HG03064 (cell line): Measurements from ENCODE around the gene ROR2.

Experiments used
- ATAC-seq: cut with Tn5 transposase; IDR thresholded peaks from one replicate; pipeline ENCODE4 v1.9.1; 2021; ENCODE audit warnings: low read depth; ENCODE audit not compliant: unreplicated experiment

ROR2 gene

GRCh38 chr9:91949392-91949945 is 559 bp downstream of the ROR2 start:
- no peak for ATAC-seq

- ATAC-seq, result no peak
These were observed 1.2 kb downstream of the ROR2 start for GRCh38 chr9:91948597-91949391.

GRCh38 chr9:91948101-91948596 is 1.9 kb downstream of the ROR2 start:
- ATAC-seq, result no peak

GRCh38 chr9:91946653-91947488 is 3.2 kb downstream of the ROR2 start:
- ATAC-seq, result no peak

- no peak for ATAC-seq
These were observed 3.8 kb downstream of the ROR2 start for GRCh38 chr9:91946196-91946595.

- no peak for ATAC-seq
These were observed 4.5 kb downstream of the ROR2 start for GRCh38 chr9:91945277-91946085.

- no peak for ATAC-seq
These were observed 5.3 kb downstream of the ROR2 start for GRCh38 chr9:91944711-91945110.

- ATAC-seq, result no peak
These were observed 6.3 kb downstream of the ROR2 start for GRCh38 chr9:91943478-91944470.

- no peak for ATAC-seq
These were observed 7.8 kb downstream of the ROR2 start for GRCh38 chr9:91942201-91942600.

- ATAC-seq, result no peak
These were observed 10.1 kb downstream of the ROR2 start for GRCh38 chr9:91939978-91940377.

- no peak for ATAC-seq
These were observed 12.3 kb downstream of the ROR2 start for GRCh38 chr9:91937727-91938126.

GRCh38 chr9:91937056-91937455 is 13.0 kb downstream of the ROR2 start:
- ATAC-seq, result no peak

GRCh38 chr9:91935805-91936514 is 14.1 kb downstream of the ROR2 start:
- ATAC-seq, result no peak

GRCh38 chr9:91935066-91935749 is 14.8 kb downstream of the ROR2 start:
- no peak for ATAC-seq

GRCh38 chr9:91934654-91935053 is 15.4 kb downstream of the ROR2 start:
- ATAC-seq, result no peak

- no peak for ATAC-seq
These were observed 16.3 kb downstream of the ROR2 start for GRCh38 chr9:91933556-91934352.

- no peak for ATAC-seq
These were observed 19.6 kb downstream of the ROR2 start for GRCh38 chr9:91930475-91930874.
